GM18517 (cell line): ENCODE measurements around the gene ZMIZ1.

Experiments used
- ATAC-seq: cut with Tn5 transposase; IDR thresholded peaks from one replicate; pipeline ENCODE4 v1.9.1; 2021; ENCODE audit warnings: mild to moderate bottlenecking, moderate library complexity; ENCODE audit not compliant: unreplicated experiment

The ZMIZ1 gene

DNA sequence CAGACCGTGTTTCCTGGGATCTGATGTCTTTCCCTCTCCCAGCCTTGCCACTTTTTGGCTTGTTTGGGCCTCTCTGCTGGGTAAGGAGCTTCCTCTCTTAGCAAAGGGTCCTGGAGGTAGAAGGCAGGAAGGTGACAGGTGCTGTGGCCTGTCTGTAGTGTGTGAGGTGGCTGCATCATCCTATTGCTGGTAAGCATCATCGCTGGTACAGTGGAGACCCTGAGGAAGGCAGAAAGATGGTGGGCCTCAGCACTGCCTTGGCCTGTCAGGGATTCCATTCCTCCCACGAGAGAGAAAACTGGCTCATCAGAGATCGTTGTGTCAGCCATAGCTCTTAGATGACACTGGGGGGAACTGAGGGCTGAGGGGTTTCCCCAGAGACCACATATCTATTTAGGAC, 46.5 kb downstream of the ZMIZ1 start:
- ATAC-seq: no peak

DNA sequence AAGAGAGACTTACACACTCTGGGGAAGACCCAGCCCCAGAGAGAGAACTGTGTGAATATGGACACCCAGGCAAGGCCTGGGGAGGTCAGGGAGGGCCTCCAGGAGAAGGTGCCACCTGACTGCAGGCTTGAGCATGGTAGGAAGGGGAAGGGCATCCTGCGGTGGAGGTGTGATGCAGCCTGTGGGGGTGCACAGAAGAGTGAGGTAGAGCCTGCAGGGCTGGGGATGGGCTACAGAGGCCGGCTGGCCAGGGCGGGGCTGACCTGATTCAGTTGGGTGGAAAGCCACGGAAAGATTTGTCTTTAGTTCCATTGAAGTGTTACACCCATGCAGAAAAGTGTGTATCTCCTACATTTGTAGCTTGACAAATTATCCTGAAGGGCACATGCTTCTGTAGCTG, 47.6 kb downstream of the ZMIZ1 start:
- peak; percentile 28 for ATAC-seq

DNA sequence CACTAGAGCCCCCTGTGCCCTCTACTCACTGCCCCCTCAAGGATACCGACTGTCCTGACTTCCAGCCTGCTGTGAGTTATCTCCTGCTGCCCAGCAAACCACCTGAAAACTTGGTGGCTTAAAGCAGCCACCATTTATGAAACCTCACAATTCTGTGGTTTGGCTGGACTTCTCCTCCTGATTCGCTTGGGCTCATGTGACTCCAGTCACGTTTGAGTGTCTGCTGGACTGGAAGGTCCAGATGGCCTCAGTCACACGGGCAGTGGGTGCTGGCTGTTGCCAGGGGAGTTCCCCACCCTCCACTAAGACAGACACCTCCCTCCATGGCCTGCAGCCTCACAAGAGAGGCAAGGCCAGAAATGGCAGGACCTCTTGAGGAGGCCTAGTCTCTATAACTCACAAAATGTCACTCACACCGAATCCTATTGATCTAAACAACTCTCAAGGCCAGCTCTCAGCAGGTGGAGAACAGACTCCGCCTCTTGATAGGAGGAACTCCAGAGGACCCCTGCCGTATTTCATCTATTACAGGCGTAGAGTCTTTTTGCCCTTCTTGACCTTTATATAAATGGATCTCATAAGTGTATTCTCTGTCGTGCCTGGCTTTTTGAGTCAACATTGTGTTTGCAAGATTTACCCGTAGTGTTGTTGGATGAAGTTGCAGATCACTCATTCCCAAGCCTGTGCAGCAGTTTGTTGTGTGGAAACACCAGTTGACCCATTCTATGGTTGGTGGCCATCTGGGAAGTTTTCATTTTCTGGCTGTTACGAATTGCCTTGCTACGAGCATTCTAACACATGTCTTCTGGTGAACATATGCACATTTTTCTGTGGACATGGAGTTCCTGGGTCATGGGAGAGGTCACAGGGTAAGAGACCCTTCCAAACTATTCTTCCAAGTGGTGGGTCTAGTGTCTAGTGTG, 48.3 kb downstream of the ZMIZ1 start:
- ATAC-seq: peak; percentile 73

DNA sequence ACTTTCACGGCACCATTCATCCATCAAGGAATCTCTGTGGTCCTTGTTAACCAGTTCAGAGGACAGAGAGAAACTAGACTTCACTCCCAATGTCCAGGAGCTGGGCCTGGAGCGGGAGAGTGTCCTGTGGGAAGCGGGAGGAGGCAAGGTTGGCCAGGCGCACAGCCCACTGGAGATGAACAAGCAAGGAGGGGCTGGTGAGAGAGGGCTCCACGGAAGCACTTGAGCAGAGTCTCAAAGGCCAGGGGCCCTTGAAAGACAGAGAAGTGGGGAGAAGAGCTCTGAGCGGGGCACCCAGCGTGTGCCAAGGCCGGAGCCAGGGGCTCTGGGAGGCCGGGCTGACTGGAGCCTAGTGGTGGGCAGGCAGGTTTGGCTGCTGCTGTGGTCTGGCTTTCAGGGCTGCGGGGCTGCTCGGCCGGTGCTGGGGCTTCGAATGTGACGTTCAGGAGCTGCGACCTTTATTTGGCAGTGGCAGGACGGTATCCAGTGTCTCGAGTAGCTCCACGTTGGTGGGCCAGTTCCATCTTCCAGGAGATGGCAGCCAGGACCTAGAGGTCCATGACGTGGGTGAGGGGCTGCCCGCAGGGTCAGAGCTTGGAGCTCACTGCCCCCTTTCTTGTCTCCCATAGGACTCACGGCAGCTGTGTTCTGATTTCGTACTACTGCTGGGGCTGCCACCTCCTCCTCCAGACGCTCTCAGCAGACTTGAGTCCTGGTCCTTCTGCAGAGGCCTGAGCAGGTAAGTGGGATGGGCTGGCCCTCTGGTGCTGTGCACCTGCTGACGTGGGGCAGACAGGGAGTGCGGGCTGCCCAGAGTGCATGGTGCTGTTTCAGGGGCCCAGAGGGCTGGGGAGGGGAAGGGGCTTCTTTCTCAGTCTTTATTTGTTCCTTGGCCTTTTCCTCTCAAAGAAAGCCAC, 49.8 kb downstream of the ZMIZ1 start:
- ATAC-seq: no peak

DNA sequence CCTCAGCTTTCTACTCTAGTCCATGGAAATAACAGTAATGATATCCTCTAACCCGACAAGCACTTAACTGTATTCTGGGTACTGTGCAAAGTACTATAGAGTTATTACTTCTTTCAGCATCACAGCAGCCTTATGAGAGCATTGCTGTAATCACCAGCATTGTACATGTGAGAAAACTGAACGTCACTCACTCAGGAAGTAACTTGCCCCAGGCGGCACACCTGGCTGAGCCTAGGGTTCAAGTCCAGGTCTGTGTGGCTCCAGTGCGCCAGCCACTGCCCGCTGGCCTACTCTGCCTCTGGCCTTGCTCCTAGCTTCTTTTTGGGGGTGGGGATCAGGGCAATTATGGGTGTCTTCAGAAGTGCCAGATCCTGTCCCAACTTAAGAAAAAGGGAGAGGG, 50.5 kb downstream of the ZMIZ1 start:
- ATAC-seq: no peak

DNA sequence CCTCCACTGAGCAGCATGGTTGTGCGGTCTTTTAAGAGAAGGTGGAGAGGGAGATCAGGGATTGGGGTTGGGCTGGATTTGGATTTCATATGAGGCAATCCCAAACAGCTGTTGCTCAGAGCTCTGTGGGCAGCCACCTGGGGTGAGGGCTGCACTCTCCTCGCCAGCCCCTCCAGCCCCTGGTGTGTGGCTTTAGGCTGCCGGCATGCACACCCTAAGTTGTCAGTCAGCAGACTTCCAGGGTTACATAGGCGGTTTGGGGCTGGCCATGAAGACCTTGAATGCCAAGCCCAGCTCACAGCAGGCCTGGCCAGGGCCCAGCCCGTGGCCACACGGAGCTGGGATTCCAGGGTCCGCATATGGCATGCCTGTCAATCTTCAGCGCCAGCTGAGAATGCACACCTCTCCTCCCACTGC, 54.8 kb downstream of the ZMIZ1 start:
- ATAC-seq: no peak

DNA sequence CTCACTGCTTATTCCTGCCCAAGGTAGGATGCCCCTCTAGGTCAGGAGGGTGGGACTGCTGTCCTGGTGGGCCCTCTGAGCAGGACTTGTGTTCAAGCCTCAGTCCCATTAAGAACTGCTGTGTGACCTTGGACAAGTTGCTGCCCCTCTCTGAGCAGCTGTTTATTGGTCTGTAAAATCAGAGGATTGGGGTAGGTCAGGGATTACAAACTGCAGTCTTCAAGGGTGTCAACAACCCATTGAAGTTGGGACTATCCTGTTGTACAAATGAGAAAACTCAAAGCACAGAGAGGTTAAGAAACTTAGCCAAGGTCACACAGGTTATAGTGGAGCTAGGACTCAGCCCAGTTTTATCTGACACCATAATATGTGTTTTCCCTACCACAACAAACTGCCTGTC, 55.3 kb downstream of the ZMIZ1 start:
- ATAC-seq: no peak

DNA sequence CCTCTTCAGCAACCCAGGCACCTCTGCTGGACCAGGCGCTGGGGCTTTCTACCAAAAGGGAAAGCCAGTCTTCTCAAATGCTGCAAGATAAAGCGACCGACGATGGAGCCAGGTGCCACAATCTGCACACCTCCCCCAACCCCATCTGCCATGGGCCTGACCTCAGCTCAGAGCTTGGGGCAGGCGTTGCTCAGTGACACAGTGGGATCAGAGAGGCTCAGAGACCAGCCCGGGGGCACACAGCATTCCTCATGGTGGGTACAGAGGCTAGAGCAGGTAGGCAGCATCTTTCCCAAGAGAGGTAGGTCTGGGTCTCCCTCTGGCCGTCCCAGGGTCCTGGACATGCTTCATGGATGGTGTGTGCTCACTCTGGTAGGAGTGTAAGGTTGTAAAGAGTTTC, 56.3 kb downstream of the ZMIZ1 start:
- no peak for ATAC-seq

DNA sequence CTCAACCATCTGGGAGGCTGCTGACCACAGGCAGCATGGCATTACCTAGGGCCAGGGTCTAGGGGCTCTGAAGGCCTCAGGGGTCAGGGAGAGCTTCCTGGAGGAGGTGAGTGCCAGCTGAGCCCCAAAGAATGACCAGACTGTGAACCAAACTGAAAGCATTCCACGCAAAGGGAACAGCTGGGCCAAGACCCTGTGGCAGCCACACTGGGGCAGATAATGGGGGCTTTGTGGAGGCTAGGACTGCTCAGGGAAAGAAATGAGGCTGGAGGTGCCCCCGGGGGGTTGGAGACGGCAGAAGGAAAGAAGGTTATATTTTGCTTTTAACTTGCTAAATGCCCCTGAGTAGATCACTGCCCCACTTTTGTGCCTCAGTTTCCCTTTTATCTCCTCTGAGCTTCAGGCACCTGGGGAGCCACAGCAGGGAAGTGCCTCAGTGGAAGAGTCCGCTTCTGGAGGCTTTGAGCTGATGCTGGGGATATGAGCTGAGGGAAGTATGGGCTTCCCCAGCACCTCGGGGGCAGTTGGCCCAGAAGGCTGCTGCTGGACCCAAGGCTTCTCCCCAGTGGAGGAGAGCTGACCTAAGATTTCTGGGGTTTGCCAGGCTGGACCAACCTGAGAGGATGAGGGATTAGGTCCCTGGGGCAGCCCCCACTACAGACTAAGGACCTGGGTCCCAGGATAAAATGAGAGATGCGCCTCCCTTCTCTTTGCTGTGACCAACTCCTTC, 57.8 kb downstream of the ZMIZ1 start:
- ATAC-seq: no peak

DNA sequence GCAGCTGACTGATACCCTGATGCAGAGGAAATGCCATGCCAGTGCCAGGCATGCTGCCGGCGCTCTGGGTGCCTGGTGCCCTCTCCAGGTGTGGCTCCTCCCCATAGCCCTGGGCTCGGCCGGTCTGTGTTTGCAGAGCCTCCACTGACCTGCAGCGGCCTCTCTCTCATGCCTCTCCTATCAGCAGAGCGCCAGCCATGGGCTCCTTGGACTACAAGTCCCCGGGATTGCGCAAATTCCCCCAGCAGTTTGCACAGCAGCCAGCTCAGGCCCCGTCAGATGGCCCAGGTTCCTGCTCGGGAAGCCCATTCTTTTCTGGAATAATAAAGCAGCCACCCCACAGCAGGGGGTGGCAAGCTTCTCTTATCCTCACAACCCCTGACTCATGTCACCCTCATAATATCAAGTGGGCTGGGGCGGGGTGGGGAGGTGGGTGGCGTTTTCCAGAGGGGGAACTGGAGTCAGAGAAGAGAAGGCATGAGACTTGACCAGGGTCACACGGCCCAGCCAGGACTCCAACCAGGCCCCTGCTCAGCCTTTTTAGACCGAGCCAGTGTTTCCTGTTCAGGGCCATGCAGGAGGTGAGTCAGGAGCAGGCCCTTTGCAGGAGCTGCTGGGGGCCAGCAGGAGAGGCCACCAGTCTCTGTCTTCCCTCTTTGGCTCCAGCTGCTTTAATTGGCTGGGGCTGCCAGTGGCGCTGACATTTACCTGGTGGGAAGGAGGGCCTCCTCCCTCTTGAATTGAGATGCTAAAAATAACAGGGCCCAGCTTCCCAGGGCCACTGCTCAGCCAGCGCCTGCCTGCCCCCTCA, 58.6 kb downstream of the ZMIZ1 start:
- ATAC-seq: no peak

DNA sequence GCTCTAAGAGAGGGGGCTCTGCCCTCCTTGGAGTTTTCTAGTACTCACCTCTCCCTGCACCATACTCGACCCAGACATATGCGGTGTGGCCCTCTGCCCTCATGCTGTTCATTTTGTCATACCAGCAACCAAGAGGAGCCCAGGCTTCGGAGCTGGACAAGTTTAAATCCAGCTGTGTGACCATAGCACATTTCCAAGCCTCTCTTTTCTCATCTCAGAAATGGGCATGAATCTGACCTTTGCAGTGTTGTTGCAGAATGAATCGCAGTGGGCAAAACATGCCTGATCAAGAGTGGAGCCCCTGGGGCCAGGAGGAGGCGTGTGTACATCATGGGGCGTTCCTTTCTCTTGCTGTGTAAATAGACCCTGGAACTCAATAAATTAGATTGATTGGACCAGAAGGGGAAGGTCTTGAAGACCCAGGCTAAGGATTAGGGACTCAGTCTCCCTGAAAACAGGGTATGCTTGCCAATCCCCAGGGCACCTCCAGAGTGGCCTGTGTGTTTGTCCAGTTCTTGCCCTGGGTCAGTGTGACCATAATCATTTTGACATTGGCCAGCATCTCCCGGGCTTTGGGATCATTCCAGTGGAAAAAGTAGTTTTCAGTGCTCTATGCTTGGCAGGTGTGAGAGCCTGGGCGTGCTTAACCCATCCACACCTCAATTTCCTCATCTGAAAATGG, 59.6 kb downstream of the ZMIZ1 start:
- no peak for ATAC-seq

DNA sequence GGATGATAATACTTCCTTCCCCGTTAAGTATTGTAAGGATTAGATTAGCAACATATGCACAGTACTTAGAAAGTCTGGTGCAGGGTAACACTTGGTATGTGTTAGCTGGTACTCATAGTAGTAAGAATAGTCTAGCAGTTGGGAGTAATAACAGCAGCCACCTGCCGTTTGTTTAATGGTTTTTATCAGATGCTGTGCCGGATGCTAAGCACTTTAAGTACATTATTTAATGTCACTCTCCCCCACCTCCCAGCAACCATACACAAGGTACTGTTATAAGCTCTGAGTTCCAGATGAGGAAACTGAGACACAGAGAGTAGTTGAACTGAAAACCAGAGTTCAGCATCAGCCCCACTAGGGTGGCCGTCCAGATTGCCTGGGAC, 60.1 kb downstream of the ZMIZ1 start:
- no peak for ATAC-seq

DNA sequence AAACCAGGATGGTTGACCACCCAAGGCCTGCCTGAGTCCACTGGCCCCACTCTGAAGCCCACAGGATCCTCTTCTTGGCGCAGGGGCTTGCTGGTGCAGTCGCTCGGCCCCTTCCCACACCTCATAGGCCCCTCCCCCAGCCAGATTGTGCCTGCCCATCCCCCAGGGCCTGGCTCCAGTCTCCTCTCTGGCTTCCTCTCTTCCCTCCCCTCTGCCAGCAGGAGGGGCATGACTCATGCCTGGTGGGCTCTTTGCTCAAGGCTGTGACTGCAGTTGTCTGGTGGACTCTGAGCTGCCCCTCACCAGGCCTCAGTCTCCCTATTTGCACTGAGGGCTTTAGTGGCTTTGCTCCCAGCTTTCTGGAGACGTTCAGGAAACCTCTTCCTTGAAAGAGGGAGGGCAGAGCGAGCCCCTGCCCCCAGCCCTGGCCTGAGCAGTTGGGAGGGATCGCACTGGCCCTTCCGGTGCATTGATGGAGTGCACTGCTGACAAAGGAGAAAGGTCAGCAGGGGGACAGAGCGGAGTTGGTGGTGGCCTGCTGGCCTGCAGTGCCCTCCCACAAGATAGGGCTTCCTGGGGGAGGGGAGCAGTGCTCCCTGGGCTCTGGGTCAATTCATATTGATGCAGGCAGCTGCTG, 60.7 kb downstream of the ZMIZ1 start:
- no peak for ATAC-seq

DNA sequence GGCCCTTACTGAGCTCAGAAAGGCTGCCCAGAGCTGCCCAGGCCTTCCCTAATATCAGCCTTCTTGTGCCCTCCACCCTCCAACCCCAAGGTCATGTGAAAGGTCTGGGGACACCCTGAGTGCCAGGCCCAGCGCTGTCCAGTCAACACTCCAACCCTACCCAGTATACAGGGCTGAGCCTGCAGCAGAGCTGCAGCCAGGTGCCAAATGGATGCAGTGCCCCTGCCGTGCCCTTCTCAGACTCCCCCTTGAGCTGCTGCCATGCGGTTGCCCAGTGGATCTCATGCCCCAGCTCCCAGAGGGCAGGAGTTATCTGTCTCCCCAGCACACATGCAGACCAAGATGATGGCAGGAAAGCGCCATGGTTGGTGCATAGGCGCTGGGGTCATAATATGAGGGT, 61.5 kb downstream of the ZMIZ1 start:
- no peak for ATAC-seq

DNA sequence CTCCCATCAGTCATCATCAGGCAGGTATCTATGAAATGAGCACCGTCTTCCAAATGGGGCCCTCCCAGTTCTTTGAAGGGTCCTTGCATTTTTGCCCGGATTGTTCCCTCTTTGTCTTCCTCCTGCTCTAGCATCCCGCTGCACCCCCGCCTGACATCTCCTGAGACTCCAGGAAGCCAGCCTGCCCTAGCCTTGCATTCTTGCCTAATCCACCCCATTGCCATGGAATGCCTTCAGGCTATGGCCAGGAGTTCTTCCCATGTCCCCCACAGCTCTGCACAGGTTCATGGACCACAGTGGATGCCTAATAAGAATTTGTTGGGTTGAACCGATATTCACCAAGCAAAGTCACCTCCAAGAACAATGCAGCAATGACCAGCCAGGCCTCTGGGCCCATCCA, 62.1 kb downstream of the ZMIZ1 start:
- ATAC-seq: no peak

DNA sequence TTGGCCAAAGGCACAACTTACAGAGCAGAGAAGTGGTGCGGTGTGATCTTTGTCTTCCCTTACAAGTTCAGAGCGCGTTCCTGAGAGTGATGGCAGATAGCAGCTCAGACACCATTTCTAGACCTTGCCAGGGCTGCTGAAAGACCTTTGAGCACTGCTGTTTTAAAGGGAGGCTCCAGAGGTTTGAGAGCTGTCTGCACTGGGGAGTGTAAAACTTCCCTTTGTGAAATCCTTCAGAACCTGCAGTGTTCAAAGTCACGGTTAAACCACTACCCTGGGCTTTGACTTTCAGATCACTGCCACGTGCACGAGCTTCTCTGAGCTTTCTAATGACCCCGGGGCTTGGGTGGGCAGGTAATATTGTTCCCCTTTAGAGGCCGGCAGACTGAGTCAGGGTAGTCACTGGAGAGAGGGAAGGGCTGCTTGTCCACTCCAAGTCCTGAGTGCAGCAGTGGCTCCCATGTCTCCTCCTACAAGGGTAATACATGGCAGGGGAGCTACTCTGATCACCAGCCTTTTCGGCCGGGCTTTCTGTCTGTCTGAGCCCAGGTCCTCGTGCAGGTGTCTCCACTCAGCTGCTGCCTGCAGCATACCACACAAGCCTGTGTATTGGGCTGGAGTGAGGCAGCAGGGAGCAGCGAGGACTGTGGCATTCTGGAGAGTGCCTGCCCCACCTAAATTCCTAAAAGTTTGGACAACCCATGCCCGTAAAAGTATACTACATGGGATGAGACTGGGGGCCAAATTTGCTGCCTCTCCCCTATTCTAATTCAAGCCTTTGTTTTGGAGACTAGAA, 63.3 kb downstream of the ZMIZ1 start:
- ATAC-seq: no peak

DNA sequence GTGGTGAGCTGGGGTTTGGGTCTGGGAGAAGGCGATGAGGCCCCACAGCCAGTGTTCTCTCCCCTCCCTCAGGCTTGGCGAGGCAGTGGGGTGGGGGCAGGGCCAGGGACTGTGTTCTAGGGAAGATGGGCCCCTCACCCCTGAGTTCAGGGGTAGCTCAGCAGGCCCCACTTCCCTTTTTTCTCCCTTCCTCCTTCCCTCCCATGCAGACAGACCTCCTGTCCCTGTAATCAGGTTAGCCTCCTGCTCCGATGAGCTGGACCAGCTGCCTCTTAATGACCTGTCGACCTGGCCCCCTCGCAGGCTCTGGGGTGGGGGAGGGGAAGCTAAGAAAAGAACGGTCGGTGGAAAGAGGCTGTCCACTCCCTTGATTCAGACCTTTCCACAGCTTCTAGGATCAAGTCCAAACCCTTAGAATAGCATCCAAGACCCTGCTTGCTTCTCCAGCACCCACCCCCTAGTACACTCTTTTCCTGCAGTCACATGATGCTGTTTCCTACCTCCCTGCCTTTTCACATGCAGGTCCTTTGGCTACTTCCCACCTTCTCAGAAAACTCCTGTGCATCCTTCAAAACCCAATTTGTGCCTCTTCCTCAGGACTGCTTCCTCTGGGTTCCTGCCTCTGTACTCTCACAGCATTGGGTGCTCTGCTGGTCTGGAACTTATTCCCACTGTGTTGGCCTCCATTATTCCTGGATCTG, 64.1 kb downstream of the ZMIZ1 start:
- ATAC-seq: no peak

DNA sequence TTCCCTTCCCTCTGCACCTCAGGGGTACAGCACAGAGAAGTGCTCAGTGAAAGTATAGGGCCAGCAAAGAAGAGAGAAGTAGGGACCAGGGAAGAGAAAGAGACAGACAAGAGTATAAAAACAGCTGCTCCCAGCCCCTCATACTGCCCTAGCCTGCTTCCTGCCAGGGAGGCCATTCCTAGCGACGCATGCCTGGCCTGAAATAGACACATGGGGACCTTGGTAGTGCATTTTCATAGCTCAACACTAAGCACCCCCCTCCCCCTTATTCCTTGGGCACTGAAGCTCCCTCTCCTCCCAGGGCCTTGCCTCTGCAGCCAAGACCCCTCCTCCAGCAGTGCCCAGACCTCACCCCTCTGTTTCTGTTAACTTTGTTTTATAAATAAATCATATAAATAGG, 64.7 kb downstream of the ZMIZ1 start:
- no peak for ATAC-seq
